Stimulated activated CD4-positive, alpha-beta T cell treated with anti-CD3 and anti-CD28 coated beads, Interleukin-15, amount 100 ng/mL, for 24 hours (primary cell): ENCODE measurements around the gene MED23.

ENCODE experiments used
- DNase-seq: peaks from one replicate; pipeline ENCODE4 v3.0.0-alpha.2; 2020

The MED23 gene

DNA sequence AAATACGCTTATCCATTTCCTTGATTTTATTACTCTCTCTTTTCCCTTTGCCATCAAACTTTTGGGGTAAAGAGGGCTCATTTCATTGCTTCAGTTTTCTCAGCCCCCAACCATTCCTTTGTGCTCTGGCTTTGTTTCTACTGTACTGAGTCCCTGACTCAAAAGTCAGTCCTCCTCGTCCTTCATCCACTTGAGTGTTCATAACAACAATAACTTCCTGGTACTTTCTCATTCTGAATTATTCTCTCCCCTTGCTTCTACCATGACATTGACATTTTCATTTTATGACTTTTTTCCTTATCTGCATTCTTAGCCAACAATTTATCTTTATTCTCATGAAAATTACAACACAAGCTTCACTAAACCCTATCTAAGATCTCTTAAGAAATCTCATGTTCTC, 10.0 kb upstream of the MED23 start:
- DNase-seq, result no peak

DNA sequence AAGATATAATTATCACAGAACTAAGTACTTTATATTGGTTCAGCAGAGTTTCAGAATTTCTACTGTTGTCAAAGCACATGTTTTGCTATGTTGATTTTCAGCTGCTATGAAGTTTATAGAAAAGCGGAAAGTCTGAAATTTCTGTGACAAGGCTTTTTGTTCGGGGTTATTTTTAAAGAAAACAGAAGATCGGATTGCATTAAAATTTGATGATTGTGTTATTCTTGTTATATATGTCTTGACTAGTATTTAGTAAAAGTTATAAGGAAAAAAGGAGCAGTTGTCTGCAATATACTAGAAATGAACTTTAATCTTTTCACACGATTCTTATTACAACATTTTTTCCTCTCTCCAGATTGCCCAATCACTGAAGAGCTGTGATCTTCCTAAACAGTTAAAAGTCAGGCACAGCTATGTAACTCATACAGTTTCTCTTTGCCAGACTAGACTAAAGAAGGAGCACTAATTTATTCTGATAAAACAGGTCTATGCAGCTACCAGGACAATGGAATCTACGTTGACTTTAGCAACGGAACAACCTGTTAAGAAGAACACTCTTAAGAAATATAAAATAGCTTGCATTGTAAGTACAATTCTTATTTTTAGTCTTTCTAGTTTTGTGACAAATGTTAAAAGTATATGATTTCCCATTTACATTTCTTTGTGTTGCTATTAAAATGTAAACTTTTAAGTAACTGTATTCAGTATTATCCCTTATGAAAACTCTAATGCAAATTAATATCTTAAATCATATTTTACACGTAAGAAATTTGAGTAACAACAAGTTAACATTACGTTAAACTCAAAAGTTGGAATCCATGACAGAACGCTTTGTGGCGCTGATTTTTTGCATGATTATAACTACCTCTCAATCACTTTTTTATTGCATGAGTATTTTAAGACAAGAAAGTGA, 9.1 kb upstream of the MED23 start, which contains the start of gene ENPP3:
Gene ENPP3 (plus strand): TSS at position 423 of the 913 bp plus-strand sequence. CDS start 83 bp downstream, at position 506.
- DNase-seq, result no peak

DNA sequence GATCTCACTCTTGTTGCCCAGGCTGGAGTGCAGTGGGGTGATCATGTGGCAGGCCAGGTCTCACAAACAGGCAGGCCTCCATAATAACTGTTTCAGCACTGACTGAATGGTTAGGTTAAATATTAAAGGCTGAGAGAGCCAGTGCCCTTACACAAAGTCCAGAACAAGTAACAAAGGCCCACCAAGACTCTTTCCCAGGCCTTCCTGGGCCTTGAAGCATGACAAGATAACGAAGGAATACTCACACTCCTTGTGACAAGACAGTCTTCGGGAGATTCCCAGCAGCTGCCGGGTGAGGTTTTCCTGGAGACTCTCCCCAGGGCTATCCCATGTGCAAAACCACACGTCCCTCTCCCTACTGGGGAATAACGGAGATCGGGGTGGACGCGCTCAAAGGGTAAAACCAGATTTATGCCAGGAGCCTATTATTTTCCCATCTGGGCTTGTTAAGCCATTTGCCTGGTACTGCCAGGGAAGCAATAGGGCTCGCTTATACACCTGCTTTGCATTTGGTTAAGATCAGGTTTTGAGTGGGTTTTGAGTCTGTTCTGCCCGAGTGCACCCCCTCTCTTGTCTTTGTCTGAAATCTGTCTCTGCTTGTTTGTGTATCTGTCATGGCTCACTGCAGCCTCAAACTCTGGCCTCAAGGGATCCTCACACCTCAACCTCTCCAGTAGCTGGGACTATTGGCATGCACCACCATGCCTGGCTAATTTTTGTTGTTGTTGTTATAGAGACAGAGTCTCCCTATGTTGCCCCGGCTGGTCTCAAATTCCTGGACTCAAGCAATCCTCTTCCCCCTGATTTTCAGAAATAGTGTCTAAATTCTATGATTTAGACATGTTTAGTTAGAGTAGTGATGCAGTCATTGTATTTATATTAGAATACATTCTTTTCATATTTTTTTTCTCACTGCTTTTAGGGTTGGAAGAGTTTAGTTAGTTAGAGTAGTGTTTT, 7.6 kb upstream of the MED23 start:
- no peak for DNase-seq

DNA sequence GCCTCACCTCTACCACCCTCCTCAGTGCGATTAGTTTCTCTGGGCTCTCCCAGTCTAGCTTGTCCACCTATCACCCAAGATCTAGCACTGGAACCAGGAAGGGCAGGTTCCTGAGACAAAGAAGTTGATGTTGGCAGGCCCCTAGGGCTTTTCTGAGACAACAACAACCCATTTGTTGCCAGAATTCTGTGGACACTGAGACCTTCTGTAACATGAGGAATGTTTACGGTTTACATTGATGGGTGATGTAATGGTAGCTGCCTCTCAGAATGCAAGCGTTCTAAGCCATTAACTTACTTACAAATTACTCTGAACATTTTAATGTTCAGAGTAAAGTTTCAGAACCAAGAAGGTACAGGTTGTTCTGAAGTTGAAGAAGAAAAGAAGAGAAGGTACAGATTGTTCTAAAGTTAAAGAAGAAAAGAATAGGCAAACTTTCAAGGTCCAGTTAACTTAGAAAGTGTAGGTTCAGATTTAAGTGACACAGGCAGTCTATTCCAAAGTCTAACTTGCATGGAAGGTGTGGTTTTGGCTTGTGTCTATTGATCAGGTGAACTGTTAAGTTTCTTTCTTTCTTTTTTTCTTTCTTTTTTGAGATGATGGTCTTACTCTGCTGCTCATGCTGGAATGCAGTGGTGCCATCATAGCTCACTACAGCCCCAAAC, 3.7 kb upstream of the MED23 start:
- DNase-seq, result no peak

DNA sequence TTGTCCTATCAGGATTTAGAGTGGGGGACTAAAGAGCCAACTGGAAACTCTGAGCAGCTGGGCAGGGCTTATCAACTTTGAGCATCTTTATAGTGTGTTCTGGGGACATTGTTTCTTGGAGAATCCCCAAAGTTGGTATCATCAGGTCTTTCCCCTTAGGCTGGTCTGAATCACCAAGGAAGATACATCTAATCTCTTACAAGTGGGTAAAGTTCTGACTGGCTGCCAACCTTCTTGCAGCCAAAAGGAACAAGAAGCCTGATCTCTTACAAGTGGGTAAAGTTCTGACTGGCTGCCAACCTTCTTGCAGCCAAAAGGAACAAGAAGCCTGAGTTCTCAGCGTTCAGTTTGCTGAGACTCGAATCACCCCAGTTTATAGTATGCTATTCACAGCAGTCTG, 1.6 kb upstream of the MED23 start:
- no peak for DNase-seq

DNA sequence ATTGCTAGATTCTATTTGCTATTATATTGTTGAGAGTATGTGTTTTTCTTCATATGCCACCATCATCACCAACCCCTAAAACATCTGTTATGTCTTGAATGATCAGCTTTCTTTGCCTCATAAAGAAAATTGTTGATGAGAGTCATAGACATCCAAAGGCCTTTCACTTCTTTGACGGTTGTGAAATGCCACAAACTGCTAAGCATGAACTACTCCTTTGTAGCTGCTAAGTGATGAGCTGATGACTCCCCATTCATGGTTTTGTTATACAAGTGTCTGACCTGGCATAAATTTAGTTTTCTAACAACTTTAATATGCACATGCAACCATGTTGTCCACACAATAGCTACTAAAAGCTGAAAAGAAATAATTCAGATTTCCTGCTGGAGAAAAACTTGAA, 684 bp upstream of the MED23 start:
- DNase-seq, result no peak

DNA sequence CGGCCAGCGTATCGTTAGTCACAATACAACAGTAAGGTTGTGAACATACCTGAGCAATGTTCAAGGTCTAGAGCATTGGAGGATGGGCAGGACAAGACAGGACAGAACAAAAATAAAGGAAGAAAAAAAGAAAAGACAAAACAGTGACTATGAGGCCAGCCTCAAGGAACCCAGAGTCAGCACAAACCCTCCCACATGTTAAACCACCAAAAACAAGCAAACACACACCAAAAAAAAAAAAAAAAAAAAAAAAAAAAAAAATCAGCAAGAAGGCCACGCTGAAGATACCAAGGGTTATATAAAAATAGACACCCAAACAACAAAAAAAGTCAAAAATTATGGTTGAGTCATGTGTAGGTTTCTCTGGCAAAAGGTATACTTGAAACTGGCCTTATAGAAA, 12.8 kb downstream of the MED23 start:
- no peak for DNase-seq

DNA sequence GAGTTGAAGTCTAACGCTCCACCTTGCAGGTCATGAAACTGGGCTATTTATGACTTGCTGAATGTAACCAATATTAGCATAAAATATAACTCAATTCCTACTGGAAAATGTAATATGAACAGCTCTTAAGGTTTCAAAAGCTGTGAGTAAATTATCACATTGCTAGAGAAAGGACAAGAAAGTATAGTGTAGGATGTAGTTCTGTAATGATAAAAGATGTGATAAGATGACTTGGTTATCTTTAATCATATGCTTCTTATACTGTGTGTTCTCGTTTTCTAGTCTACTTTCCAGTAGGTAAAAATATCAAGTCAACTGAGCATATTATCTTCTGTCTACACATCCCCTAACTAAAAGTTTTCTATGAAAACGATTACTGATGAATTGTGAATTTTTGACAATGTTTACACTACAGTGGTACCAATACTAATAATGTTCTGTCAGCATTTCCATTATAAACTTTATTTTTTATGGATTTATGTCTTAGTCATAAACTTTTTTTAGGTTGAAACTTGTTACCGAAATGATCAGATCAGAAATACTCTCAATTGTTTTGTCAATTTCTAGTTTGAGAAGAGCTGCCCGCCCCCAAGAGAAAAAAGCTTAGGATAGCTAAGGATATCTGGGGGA, 14.6 kb downstream of the MED23 start:
- DNase-seq, result no peak

DNA sequence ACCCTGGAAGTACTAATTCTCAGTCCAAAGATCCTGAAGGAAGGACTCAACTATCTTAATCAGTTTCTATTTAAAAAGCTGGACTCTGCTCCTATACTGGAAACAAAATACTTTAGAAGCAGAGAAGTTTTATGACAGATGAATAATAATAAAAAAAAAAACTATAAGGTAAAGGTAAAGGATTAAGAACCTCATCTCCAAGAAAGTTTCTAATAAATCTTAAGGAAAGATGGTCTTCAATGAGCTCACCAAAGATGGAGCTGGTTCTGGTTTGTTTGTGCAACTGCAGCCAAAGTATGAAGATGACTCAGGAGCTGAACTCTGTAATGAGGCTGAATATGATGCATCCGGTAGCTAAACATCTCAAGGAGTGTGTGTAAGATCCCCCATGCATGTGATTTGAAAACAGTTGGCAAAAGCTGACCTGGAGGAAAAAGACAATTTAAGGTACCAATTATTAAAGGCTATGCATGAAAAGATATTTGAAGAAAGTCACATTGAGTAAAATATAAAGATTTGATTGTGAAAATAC, 25.2 kb downstream of the MED23 start:
- DNase-seq, result no peak

DNA sequence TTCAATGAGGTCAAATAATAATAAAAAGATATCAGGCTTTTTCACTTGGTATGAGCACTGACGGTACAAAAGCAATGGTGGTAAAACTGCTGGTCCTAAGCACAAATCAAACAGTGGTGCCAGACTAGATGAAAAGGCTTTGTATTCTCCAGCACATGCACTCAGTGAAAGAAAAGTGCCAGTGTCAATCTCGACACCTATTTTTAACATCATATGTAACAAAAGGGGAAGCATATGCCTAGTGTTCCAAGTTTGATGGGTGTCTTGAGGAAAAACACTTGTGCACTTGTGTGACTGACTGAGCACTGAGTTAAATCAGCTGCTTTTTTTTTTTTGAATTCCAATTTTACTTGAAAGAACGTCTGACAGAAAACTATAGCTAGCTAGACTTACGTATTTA, 27.3 kb downstream of the MED23 start:
- no peak for DNase-seq

DNA sequence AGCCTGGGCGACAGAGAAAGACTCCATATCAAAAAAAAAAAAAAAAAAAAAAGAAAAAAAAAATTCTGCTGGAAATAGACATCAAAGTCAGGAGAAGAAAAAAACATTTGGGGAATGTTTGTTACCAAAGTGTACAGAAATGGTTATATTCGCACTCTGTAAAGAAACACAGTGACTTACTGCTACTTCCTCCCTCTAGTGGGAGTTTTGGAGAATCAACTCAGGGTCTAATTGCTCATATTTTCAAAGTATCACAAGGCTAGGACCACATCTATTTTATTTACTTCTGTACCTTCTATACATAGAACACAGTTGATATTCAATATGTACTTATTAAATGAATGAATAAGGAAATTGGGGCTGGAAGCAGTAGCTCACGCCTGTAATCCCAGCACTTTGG, 30.6 kb downstream of the MED23 start:
- DNase-seq, result no peak

DNA sequence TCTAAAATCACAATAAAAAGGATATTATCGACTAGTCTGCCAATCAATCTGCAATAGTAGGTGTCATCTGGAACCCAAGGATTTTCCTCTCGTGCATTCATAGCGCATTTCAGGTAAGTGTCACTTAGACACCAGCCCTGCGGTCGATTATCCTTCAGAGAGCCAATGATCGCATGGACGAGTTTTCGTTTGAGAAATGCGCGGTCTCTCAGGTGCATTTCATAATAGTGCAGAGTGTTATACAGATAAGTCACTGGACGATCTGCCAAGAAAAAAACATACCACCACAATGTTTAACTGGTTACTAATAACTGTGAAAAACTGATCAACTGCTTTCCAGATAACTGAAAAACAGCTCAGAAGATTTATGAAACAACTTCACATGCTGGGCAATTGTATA, 34.0 kb downstream of the MED23 start:
- no peak for DNase-seq

DNA sequence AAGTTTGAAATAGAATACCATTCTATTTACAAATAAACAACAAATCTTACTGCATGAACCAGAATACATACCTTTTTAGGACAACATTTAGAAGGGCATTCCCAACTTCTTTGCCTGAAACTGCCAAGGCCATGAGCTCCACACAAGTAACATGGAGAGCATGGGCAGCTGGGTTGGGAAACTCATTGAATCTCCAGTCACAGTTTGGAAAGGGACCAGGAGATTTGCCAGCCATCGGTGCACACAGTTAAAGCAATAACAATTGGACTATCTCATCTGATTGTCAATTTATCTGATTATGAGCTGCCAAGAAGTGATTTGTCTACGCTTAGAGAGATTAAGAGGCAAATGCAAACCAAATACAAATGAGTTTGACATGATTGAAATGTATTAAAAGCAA, 35.1 kb downstream of the MED23 start:
- no peak for DNase-seq

DNA sequence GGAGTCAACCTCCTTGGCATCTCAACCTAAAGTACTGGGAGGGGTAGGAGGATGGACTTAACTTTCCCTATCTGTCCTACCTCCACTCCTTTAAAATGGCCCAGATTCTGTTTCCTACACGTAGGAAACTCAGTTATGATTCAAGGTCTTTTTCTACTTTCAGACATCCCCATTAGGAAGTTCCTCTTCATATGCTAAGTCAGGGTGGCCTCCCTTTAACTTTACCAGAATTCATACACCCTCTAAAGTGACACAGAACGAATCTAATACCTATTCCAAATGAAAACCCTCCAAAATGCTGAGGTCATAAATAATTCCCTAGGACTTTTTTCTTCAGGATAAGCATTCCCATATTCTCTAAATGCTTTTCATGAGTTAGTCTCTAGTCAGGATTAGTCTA, 39.4 kb downstream of the MED23 start:
- DNase-seq, result no peak

DNA sequence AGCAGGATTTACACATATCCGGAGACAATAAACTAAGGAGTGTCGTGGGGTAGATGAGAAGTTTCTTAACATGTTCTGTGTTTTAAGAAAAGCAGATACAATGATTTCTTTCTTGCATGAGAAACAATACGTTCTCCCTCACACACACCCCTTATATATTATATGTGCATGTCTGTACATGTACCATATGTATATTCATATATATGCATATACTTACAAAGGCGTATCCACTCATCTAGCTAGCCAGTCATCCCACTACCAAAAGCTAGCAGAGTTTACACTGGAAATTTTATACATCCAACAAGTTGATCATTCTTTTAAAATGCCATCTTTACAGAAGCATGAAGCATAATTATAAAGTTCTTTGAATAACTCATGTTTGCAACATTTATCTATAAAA, 40.1 kb downstream of the MED23 start:
- no peak for DNase-seq

DNA sequence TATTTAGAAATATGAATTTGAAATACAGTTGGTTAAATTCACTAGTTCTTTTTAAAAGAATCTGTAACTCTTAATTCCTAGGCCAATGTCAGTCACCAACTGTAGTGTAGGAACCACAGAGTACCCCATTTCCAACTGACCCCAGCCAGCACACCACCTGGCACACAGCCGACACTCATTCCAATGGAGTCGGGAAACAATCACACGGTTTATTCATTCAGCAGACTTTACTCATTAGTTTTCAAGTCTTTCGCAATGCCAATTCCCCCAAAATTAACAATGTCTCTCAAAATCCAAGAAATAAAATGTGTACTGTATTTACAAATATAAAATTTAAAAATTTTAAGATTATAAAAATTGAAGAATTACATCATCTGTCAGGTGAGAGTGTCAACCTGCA, 41.5 kb downstream of the MED23 start:
- no peak for DNase-seq

DNA sequence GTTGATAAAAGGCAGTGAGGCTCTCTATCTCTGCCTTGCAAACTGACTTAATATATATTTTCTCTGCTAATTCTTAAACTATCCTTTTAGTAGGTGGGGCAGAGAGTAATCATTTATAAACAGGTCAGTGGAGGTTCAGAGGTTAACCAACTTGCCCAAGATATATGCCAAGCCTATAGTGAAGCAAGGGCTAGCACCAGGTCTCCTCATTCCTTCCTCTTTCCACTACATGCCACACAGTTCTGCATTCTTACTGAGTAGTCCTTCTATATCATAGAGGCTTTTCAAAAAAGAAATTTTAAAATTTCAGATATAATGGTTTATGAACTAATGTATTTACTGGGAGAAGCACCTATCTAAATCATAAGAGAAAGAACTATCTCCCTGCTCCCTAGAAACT, 46.5 kb downstream of the MED23 start:
- DNase-seq, result no peak

DNA sequence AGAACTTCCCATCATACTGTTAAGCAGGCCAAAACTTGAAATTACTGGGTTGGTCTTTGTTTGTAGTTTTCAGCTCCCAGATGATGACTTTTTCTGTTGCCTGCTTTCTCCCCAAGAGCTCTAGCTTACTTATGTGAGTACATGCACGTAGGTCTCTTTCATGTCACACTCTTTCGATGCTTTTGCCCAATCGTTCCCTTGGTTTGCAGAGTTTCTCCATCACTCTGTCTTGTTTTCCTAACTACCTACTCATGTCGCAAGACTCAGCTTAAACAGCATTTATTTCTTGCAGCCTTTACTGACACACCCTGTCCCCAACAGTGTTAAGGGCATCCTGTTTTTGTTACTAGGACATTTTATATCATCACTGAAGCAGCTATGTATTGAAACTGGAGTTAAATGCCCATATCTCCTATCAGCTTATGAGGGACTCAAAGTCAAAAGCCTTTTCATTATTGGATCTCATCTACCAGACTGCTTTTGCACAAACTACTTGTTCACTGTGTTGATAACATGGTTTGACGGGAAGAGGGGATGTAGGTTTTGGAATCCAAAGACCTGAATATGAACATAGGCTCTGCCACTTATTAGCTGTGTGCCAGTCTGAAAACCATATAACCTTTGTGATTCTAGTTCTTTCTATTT, 52.1 kb downstream of the MED23 start:
- no peak for DNase-seq

DNA sequence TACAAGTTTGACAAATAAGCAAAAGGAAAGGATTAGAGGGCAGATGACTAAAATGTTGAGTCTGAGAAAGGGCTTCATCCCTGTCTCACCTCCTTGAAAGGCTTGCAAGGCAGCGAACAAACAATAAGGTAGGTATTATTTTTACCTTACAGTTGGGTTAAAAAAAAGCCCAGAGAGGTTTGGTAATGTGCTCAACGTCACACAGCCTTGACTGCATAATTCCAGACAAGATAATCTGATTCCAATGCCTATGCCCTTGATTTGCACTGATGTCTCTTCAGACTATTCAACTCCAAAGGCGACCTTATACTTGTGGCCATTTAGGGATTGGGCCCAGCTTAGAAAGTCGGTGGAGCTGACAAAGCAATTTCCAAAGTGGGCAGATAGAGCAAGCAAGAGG, 53.4 kb downstream of the MED23 start:
- DNase-seq, result no peak

DNA sequence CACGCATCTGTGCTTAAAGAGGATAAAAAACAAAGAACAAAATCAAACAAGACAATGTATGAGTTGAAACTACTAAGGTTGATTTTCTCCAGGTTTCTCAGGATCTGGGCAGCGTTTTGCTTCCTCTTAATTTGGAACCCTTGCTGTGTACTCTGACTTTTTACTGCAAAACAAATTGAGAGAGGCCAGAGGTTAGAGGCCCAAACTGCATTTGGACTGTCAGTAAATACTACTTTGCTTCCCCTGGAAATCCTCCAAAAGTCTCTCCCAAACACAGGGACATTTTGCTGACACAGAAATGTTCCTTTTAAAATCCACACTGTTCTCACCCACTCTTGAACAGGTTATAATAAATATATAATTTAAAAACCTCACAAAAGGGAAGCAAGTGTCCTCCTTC, 53.9 kb downstream of the MED23 start:
- no peak for DNase-seq

DNA sequence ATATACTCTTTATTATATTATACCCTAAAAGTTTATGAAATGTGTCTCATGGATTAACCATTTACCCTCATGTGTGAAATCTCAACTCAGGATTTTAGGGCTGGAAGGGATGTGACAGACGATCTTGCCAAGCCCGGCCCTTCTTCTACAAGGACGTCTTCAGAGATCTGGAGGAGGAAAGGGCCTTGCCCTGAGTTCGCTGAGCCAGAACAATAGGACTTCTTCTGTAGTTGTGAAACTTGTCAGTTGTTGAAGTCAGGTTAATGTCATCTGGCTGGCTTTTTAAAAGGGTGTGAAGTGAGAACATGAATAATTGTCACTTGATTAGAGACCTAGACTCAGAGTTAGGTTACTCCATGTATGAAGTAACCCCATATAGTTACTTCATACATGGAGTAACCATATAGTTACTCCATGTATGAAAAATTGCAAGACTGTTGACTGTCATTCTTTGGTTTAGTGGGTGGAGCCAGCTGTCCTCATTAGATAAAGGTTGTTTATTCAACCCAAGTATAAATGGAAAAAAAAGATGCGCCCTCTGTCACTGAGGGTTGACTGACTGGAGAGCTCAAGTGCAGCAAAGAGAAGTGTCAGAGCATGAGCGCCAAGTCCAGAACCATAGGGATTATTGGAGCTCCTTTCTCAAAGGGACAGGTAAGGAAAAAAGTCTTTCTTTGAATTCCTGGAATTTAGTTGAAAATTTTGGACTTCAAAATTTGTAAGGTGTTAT, 55.2 kb downstream of the MED23 start, which contains the start of gene ARG1:
Gene ARG1 (plus strand): TSS at position 541 of the 730 bp plus-strand sequence. CDS start 57 bp downstream, at position 598.
- no peak for DNase-seq
